Calu3 (cell line): ENCODE measurements around the gene CD209. TPM values are rescaled to one million over a fixed set of nuclear protein-coding genes. Genes with fewer than 3 reads are reported as not detected.

Source experiments
- BruUV-seq: library from RNA; stranded (reverse); fragments of 400-500 nt; replicated peaks from 2 replicates; lab custom pipeline; 2021; lab: Mats Ljungman, UMichigan
- CTCF ChIA-PET: fragments of 300-600 bp; sonication (Branson Sonifier 250); formaldehyde crosslinking; loops from one replicate; lab custom pipeline; 2022; ENCODE audit warnings: antibody characterized with exemption; lab: Charles Lee
- DNase-seq: peaks from one replicate; pipeline ENCODE4 v3.0.0; 2022
- H3K27ac Mint-ChIP-seq: one replicate; pipeline ENCODE4 v1.8.0; 2022; ENCODE audit warnings: mixed read lengths; ENCODE audit not compliant: unreplicated experiment
- H3K27me3 Mint-ChIP-seq: one replicate; pipeline ENCODE4 v1.8.0; 2022; ENCODE audit warnings: mixed read lengths; ENCODE audit not compliant: unreplicated experiment
- H3K36me3 Mint-ChIP-seq: one replicate; pipeline ENCODE4 v1.8.0; 2022; ENCODE audit warnings: mild to moderate bottlenecking, moderate library complexity, mixed read lengths; ENCODE audit not compliant: insufficient read depth, unreplicated experiment
- H3K4me1 Mint-ChIP-seq: one replicate; pipeline ENCODE4 v1.8.0; 2022; ENCODE audit warnings: mild to moderate bottlenecking, low read depth, mixed read lengths; ENCODE audit not compliant: unreplicated experiment
- H3K4me3 Mint-ChIP-seq: one replicate; pipeline ENCODE4 v1.8.0; 2022; ENCODE audit warnings: mild to moderate bottlenecking, low read depth, moderate library complexity, mixed read lengths; ENCODE audit not compliant: unreplicated experiment
- H3K9me3 Mint-ChIP-seq: one replicate; pipeline ENCODE4 v1.8.0; 2022; ENCODE audit warnings: low read depth, mixed read lengths; ENCODE audit not compliant: unreplicated experiment
- intact Hi-C: fragments of 100-400 bp; cut with micrococcal nuclease; formaldehyde crosslinking; loops from one replicate; pipeline ENCODE4 v1.10.0; 2022; ENCODE audit not compliant: unreplicated experiment
- total RNA-seq: library from RNA; stranded (reverse); gene quantifications from 2 replicates; pipeline ENCODE4 v1.2.3, GENCODE V29; 2022
- TF ChIP-seq, protein P1 (sequence below): fragments of 200-600 bp; IDR thresholded peaks from one replicate; pipeline ENCODE4 v1.8.0; 2022; ENCODE audit warnings: antibody characterized with exemption; ENCODE audit not compliant: unreplicated experiment

Gene CD209
- total RNA-seq, 1 experiment from 2014 or later = not detected

DNA sequence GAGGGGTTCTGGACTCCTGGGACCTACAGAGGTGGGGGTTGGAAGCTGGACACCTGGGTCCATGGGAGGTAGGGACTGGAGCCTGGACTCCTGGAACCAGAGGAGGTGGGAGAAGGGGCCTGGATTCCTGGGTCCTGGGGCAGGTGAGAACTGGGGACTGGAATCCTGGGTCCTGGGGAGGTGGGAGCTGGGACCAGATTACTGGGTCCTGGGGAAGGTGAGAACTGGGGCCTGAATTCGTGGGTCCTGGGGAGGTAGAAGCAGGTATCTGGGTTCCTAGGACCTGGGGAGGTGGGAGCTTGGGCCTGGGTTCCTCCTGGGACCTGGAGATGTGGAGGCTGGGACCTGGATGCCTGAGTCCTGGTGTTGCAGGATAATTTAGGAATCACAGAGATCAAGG lies 16.4 kb upstream of the CD209 start:
- BruUV-seq = no TSS peak

DNA sequence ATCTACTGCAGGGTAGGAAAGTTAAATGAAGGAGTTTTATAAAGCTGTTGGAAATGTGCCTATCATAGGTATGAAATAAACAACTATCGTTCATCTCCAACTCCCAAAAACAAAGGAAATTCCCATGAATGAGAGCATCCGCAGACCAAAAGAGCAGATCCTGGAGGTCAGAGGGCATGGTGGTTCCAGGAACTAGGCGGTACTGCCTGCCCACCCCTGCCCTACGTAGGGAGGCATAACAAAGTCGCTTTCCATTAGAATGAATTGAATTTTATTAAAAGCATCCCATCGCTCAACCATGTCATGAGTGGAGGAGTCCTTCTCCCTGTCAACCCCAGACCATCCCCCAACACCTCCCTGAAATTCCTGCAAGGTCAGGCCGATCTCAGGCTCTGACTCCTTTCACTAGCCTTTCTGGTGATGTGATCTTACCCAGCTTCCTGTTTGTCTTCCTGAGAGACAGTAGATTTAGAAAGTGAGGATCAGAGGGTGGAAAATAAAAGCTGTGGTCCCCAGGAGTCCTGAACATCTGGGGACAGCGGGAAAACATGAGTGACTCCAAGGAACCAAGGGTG lies 15.5 kb upstream of the CD209 start, which contains the start of gene CLEC4M:
Gene CLEC4M, plus strand, starts transcription at position 525 of the 575 bp plus-strand sequence. Its CDS starts 24 bp downstream, at position 549.
- Mint-ChIP-seq H3K4me1 (no peaks in the 10 kb centered on the region), H3K27ac (no peak within 1 kb of the TSS), H3K36me3 (no peaks in the 10 kb centered on the region), H3K27me3 (peaks cover 42% of the 10 kb centered on the region), H3K4me3 (no peak within 1 kb of the TSS), H3K9me3 (peaks cover 4% of the 10 kb centered on the region)
- no TSS peak for BruUV-seq
- TF ChIP-seq, protein P1, sequence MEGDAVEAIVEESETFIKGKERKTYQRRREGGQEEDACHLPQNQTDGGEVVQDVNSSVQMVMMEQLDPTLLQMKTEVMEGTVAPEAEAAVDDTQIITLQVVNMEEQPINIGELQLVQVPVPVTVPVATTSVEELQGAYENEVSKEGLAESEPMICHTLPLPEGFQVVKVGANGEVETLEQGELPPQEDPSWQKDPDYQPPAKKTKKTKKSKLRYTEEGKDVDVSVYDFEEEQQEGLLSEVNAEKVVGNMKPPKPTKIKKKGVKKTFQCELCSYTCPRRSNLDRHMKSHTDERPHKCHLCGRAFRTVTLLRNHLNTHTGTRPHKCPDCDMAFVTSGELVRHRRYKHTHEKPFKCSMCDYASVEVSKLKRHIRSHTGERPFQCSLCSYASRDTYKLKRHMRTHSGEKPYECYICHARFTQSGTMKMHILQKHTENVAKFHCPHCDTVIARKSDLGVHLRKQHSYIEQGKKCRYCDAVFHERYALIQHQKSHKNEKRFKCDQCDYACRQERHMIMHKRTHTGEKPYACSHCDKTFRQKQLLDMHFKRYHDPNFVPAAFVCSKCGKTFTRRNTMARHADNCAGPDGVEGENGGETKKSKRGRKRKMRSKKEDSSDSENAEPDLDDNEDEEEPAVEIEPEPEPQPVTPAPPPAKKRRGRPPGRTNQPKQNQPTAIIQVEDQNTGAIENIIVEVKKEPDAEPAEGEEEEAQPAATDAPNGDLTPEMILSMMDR = no peak
- intact Hi-C loops = no loop called here
- CTCF ChIA-PET = no interaction called here
- DNase-seq = no peak

More for the DNA sequence above, 16.4 kb upstream of the CD209 start:
- no peak for DNase-seq
- peaks cover 51% of the 10 kb centered on the region for H3K27me3 Mint-ChIP-seq
- intact Hi-C loops = no loop called here
- no peak overlapping the region for H3K4me3 Mint-ChIP-seq
- no peaks in the 10 kb centered on the region for H3K4me1 Mint-ChIP-seq
- peaks cover 4% of the 10 kb centered on the region for H3K9me3 Mint-ChIP-seq
- H3K36me3 Mint-ChIP-seq = no peaks in the 10 kb centered on the region
- CTCF ChIA-PET = interaction anchor here (0.6 kb wide), 1 partner anchor 67 kb away, joined by 3 read pairs; no protein-coding TSS in a partner anchor
- no peak overlapping the region for H3K27ac Mint-ChIP-seq
- TF ChIP-seq, protein P1 = no peak

DNA sequence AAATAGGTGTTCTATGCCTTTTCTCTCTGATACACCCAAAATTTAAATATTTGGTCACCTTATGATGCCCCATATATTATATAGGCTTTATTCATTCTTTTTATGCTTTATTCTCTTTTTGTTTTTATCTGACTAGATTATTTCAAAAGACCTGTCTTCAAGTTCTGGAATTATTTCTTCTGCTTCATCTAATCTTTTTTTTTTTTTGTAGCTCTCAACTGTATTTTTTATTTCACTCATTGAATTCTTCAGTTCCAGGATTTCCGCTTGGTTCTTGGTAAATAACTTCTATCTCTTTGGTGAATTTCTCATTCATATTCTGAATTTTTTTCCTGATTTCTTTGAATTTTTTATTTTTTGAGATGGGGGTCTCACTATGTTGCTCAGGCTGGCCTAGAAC lies 11.8 kb upstream of the CD209 start:
- no peak overlapping the region for H3K27ac Mint-ChIP-seq
- no TSS peak for BruUV-seq
- DNase-seq = no peak
- CTCF ChIA-PET = no interaction called here
- no peaks in the 10 kb centered on the region for H3K4me1 Mint-ChIP-seq
- H3K4me3 Mint-ChIP-seq = no peak overlapping the region
- intact Hi-C loops = no loop called here
- H3K36me3 Mint-ChIP-seq = no peaks in the 10 kb centered on the region
- H3K9me3 Mint-ChIP-seq = peaks cover 9% of the 10 kb centered on the region
- H3K27me3 Mint-ChIP-seq = peaks cover 46% of the 10 kb centered on the region
- TF ChIP-seq, protein P1 = no peak

DNA sequence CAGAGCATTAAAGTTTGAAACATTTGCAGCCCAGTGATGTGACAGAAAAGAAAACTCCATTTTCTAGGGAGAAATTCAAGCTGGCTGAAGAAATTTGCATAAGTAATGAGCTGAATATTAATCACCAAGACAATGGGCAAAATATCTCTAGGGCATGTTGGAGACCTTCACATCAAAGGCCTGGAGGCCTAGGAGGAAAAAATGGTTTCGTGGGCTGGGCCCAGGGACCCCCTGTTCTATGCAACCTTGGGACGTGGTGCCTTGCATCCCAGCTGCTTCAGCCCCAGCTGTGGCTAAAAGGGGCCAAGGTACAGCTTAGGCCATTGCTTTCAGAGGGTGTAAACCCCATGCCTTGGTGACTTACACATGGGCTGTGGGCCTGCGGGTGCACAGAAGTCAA lies 10.0 kb upstream of the CD209 start:
- Mint-ChIP-seq H3K4me3 (no peak overlapping the region), H3K27ac (no peak overlapping the region), H3K27me3 (peaks cover 31% of the 10 kb centered on the region), H3K36me3 (no peaks in the 10 kb centered on the region), H3K4me1 (no peaks in the 10 kb centered on the region), H3K9me3 (peaks cover 9% of the 10 kb centered on the region)
- intact Hi-C loops = no loop called here
- TF ChIP-seq, protein P1 = no peak
- BruUV-seq = no TSS peak
- no peak for DNase-seq
- CTCF ChIA-PET = no interaction called here
